HepG2 (cell line): ENCODE measurements around the gene HORMAD2. TPM values are rescaled to one million over a fixed set of nuclear protein-coding genes. Genes with fewer than 3 reads are reported as not detected.

Source experiments
- ARID3A ChIP-seq: IDR thresholded peaks from 2 replicates; pipeline ENCODE4 v1.6.1; 2012; ENCODE audit warnings: low read depth, low read length, improper control_type of control experiment
- BHLHE40 ChIP-seq: IDR thresholded peaks from 2 replicates; pipeline ENCODE4 v1.6.1; 2011; ENCODE audit warnings: low read length, improper control_type of control experiment
- CC2D1A ChIP-seq: sonication (generic); formaldehyde crosslinking; IDR thresholded peaks from 2 replicates; pipeline ENCODE4 v1.8.1; 2023; ENCODE audit warnings: mild to moderate bottlenecking, missing genetic modification reagents
- CENPT ChIP-seq: sonication (generic); formaldehyde crosslinking; IDR thresholded peaks from 2 replicates; pipeline ENCODE4 v1.8.0; 2022; ENCODE audit warnings: low read depth, mild to moderate bottlenecking, moderate library complexity, missing genetic modification reagents
- DR1 ChIP-seq: sonication (generic); formaldehyde crosslinking; IDR thresholded peaks from 2 replicates; pipeline ENCODE4 v1.8.0; 2021; ENCODE audit warnings: mild to moderate bottlenecking, missing genetic modification reagents, inconsistent platforms
- FOSL2 ChIP-seq: sonication (generic); formaldehyde crosslinking; IDR thresholded peaks from 2 replicates; pipeline ENCODE4 v1.4.0; 2020; ENCODE audit warnings: missing genetic modification reagents
- MLX ChIP-seq: IDR thresholded peaks from 2 replicates; pipeline ENCODE4 v1.6.1; 2016
- PHF21A ChIP-seq: sonication (generic); formaldehyde crosslinking; IDR thresholded peaks from 2 replicates; pipeline ENCODE4 v1.5.0; 2020; ENCODE audit warnings: mild to moderate bottlenecking, missing genetic modification reagents
- RFX5 ChIP-seq: IDR thresholded peaks from 2 replicates; pipeline ENCODE4 v1.6.1; 2011; ENCODE audit warnings: low read depth, low read length, improper control_type of control experiment
- SIX1 ChIP-seq: sonication (generic); formaldehyde crosslinking; IDR thresholded peaks from 2 replicates; pipeline ENCODE4 v1.4.0; 2020; ENCODE audit warnings: missing genetic modification reagents, borderline replicate concordance
- TEAD3 ChIP-seq: optimal IDR thresholded peaks from 2 replicates; pipeline ENCODE3; 2016; ENCODE audit warnings: borderline replicate concordance
- ZBTB34 ChIP-seq: sonication (generic); formaldehyde crosslinking; IDR thresholded peaks from 2 replicates; pipeline ENCODE4 v1.8.0; 2022; ENCODE audit warnings: mild to moderate bottlenecking, missing genetic modification reagents
- ZC3H13 ChIP-seq: sonication (generic); formaldehyde crosslinking; IDR thresholded peaks from 2 replicates; pipeline ENCODE4 v1.8.1; 2023; ENCODE audit warnings: mild to moderate bottlenecking, missing genetic modification reagents, moderate library complexity
- ZNF12 ChIP-seq: sonication (generic); formaldehyde crosslinking; IDR thresholded peaks from 2 replicates; pipeline ENCODE4 v1.5.0; 2020; ENCODE audit warnings: missing genetic modification reagents
- ZNF501 ChIP-seq: sonication (generic); formaldehyde crosslinking; IDR thresholded peaks from 2 replicates; pipeline ENCODE4 v1.5.1; 2020; ENCODE audit warnings: mild to moderate bottlenecking, moderate library complexity, missing genetic modification reagents
- ZNF556 ChIP-seq: sonication (generic); formaldehyde crosslinking; IDR thresholded peaks from 2 replicates; pipeline ENCODE4 v1.4.0; 2020; ENCODE audit warnings: mild to moderate bottlenecking, missing genetic modification reagents, borderline replicate concordance
- ZNF597 ChIP-seq: sonication (generic); formaldehyde crosslinking; IDR thresholded peaks from 2 replicates; pipeline ENCODE4 v1.5.0; 2020; ENCODE audit warnings: missing genetic modification reagents
- ZNF646 ChIP-seq: sonication (generic); formaldehyde crosslinking; IDR thresholded peaks from 2 replicates; pipeline ENCODE4 v1.9.0; 2021; ENCODE audit warnings: mild to moderate bottlenecking, missing genetic modification reagents
- ZNF841 ChIP-seq: sonication (generic); formaldehyde crosslinking; IDR thresholded peaks from 2 replicates; pipeline ENCODE4 v1.8.1; 2023; ENCODE audit warnings: missing genetic modification reagents, borderline replicate concordance
- polyA plus RNA-seq, 8 experiments: library from polyadenylated mRNA; depleted of rRNA in 3 of 8; stranded (reverse) in 7 of 8; unstranded in 1 of 8; fragments of >200 nt; fragmentation: Illumina TruSeq in 4 of 8; extraction: Trizol in 4 of 8; gene quantifications; 2 replicates each; pipeline versions ENCODE4 v1.2.1 to v1.2.3, GENCODE V29; 2011 to 2016; ENCODE audit warnings: low read depth in 4 of 8, missing spikeins in 1 of 8, mixed read lengths in 1 of 8; ENCODE audit not compliant: insufficient read depth in 1 of 8
- total RNA-seq, 5 experiments: library from RNA; depleted of rRNA; stranded (reverse); fragments of >200 nt; fragmentation: Illumina TruSeq; extraction: Trizol; gene quantifications; 2 replicates each; pipeline ENCODE4 v1.2.3, GENCODE V29; 2016; ENCODE audit warnings: low read depth in 1 of 5

The HORMAD2 gene
- total and polyA plus RNA-seq, 2 of the 13 experiments (the other 11 are each of a cell fraction or from before 2014, with no cell fraction given), result not detected

- TF ChIP-seq ZNF646 (no peak), SIX1 (CRISPR knock-in tag) (peak; percentile 28; the same call in 1 of the 2 replicates), ZNF841 (no peak), CENPT (CRISPR knock-in tag) (peak; percentile 69; the same call in 1 of the 2 replicates), RFX5 (no peak), CC2D1A (CRISPR knock-in tag) (no peak), ZC3H13 (CRISPR knock-in tag) (no peak), ZNF12 (CRISPR knock-in tag) (peak; percentile 42; the same call in 1 of the 2 replicates), DR1 (CRISPR knock-in tag) (no peak), ARID3A (peak; percentile 88), BHLHE40 (peak; percentile 25), MLX (CRISPR knock-in tag) (peak; percentile 61; the same call in 1 of the 2 replicates), ZNF501 (CRISPR knock-in tag) (no peak), ZBTB34 (peak; percentile 78; the same call in 1 of the 2 replicates), PHF21A (CRISPR knock-in tag) (peak; percentile 89), ZNF597 (CRISPR knock-in tag) (no peak), ZNF556 (CRISPR knock-in tag) (no peak), FOSL2 (CRISPR knock-in tag) (peak; percentile 97), TEAD3 (CRISPR knock-in tag) (peak; percentile 98)
Observed at GRCh38 chr22:30212363-30212995, 132.2 kb downstream of the HORMAD2 start (continued).
